A549 (cell line): ENCODE data around the gene VIPAS39. TPM values are rescaled to one million over a fixed set of nuclear protein-coding genes. Genes with fewer than 3 reads are reported as not detected.
A peak's percentile ranks its signal among the peaks of the same experiment; 100 is the strongest.

Experiments
- ATAC-seq, 2 experiments: fragments of 200-7000 bp in 1 of 2; fragments of >200 bp in 1 of 2; cut with Nextera tagmentation in 1 of 2; cut with Tn5 transposase in 1 of 2; 3 replicates each; pipeline versions ENCODE4 v1.8.0 to v1.9.1; 2018 to 2020; ENCODE audit warnings: mild to moderate bottlenecking in 1 of 2, moderate library complexity in 1 of 2
- CTCF ChIA-PET: fragments of 300-600 bp; sonication (Branson Sonifier 250); formaldehyde crosslinking; extraction: SDS; loops from one replicate; lab custom pipeline; 2021; ENCODE audit warnings: antibody characterized with exemption, inconsistent platforms; lab: Yijun Ruan, JAX
- POLR2A ChIA-PET: fragments of 350-600 bp; formaldehyde crosslinking; extraction: SDS; loops from one replicate; lab custom pipeline; 2021; ENCODE audit warnings: antibody characterized with exemption, inconsistent platforms; lab: Yijun Ruan, JAX
- DNase-seq, 2 experiments: peaks; one replicate each; pipeline versions ENCODE4 v3.0.0 to v3.0.0-alpha.2; 2011 to 2016; ENCODE audit warnings: low read depth in 1 of 2, low spot score in 1 of 2
- FAIRE-seq: peaks from 2 replicates; lab custom pipeline; 2011; peaks lifted over from hg19 to GRCh38; lab: Jason Lieb, UNC
- H3K27ac ChIP-seq, 2 experiments: fragments of >200 bp; sonication (Bioruptor Twin); formaldehyde crosslinking; 3 replicates each; pipeline ENCODE4 v1.5.1; 2016 to 2017
- H3K4me1 ChIP-seq: fragments of >200 bp; sonication (Bioruptor Twin); formaldehyde crosslinking; 3 replicates; pipeline ENCODE4 v1.6.1; 2016
- H3K4me2 ChIP-seq: fragments of >200 bp; sonication (Bioruptor Twin); formaldehyde crosslinking; 3 replicates; pipeline ENCODE4 v1.6.1; 2016
- H3K4me3 ChIP-seq: fragments of >200 bp; sonication (Bioruptor Twin); formaldehyde crosslinking; 3 replicates; pipeline ENCODE4 v1.5.1; 2016
- H3K9me3 ChIP-seq: fragments of >200 bp; sonication (Bioruptor Twin); formaldehyde crosslinking; 3 replicates; pipeline ENCODE4 v1.6.1; 2016
- BHLHE40 ChIP-seq: IDR thresholded peaks from 2 replicates; pipeline ENCODE4 v1.6.1; 2012; ENCODE audit warnings: low read depth, low read length, inconsistent platforms
- CEBPB ChIP-seq, 2 experiments: fragments of >200 bp in 1 of 2; sonication (Bioruptor Twin) in 1 of 2; formaldehyde crosslinking in 1 of 2; IDR thresholded peaks; 2 replicates each; pipeline ENCODE4 v1.6.1; 2012 to 2016
- EHMT2 ChIP-seq: fragments of 200-600 bp; sonication (generic); IDR thresholded peaks from 2 replicates; pipeline ENCODE4 v1.6.1; 2016; ENCODE audit warnings: antibody characterized with exemption, low read depth, mild to moderate bottlenecking, moderate library complexity
- ESRRA ChIP-seq: fragments of 150-350 bp; IDR thresholded peaks from 2 replicates; pipeline ENCODE4 v1.6.1; 2014; ENCODE audit warnings: mild to moderate bottlenecking, low read length, borderline replicate concordance
- HDAC2 ChIP-seq: fragments of 200-600 bp; sonication (generic); IDR thresholded peaks from 2 replicates; pipeline ENCODE4 v1.6.1; 2016
- HOXB13 ChIP-seq: fragments of 250-450 bp; sonication (Bioruptor Pico); IDR thresholded peaks from 2 replicates; pipeline ENCODE4 v1.5.0; 2020; ENCODE audit warnings: low read depth, mild to moderate bottlenecking, moderate library complexity
- HOXB5 ChIP-seq: fragments of 250-450 bp; sonication (Bioruptor Pico); IDR thresholded peaks from 2 replicates; pipeline ENCODE4 v1.5.0; 2020; ENCODE audit warnings: mild to moderate bottlenecking, moderate library complexity
- JUN ChIP-seq, 2 experiments: fragments of >200 bp; sonication (Bioruptor Twin); formaldehyde crosslinking; IDR thresholded peaks; 2 replicates in 1 of 2; 3 replicates in 1 of 2; pipeline ENCODE4 v1.6.1; 2016 to 2017
- MYC ChIP-seq: IDR thresholded peaks from 2 replicates; pipeline ENCODE4 v1.6.1; 2012; ENCODE audit warnings: mild to moderate bottlenecking, inconsistent platforms, low read length, improper control_type of control experiment, borderline replicate concordance
- NFE2L2 ChIP-seq: fragments of 150-350 bp; conservative IDR thresholded peaks from 2 replicates; pipeline ENCODE4 v1.6.1; 2014; ENCODE audit warnings: low read length
- POLR2A ChIP-seq: IDR thresholded peaks from 2 replicates; pipeline ENCODE4 v1.6.1; 2012; ENCODE audit warnings: mild to moderate bottlenecking, low read length
- RAD21 ChIP-seq, 2 experiments: fragments of >200 bp in 1 of 2; sonication (Bioruptor Twin) in 1 of 2; formaldehyde crosslinking in 1 of 2; IDR thresholded peaks in 1 of 2; conservative IDR thresholded peaks in 1 of 2; 2 replicates in 1 of 2; 3 replicates in 1 of 2; pipeline ENCODE4 v1.6.1; 2012 to 2018; ENCODE audit warnings: inconsistent platforms in 1 of 2
- SMC3 ChIP-seq: fragments of >200 bp; sonication (Bioruptor Twin); formaldehyde crosslinking; IDR thresholded peaks from 3 replicates; pipeline ENCODE4 v1.6.1; 2018; ENCODE audit warnings: inconsistent platforms
- ZNF302 ChIP-seq: fragments of 250-450 bp; sonication (Bioruptor Pico); IDR thresholded peaks from 2 replicates; pipeline ENCODE4 v1.9.0; 2021; ENCODE audit warnings: inconsistent platforms, mild to moderate bottlenecking, moderate library complexity
- WGBS: methylation state at CpG from one replicate; pipeline ENCODE4 v1.1.6; 2017; ENCODE audit errors: missing lambda C conversion rate; 5-methylcytosine and 5-hydroxymethylcytosine counted together
- polyA plus RNA-seq, 4 experiments: library from polyadenylated mRNA; depleted of rRNA in 3 of 4; stranded (reverse); fragments of >200 nt; fragmentation: RNase III in 1 of 4; extraction: RNeasy Plus Mini Kit Qiagen cat#74134 plus additional on column Dnase treatment in 1 of 4; gene quantifications; 2 replicates in 3 of 4; 3 replicates in 1 of 4; pipeline ENCODE4 v1.2.3, GENCODE V29; 2011 to 2017
- TF ChIP-seq, protein P1 (sequence below): IDR thresholded peaks from 2 replicates; pipeline ENCODE4 v1.6.1; 2012
- TF ChIP-seq, protein P2 (sequence below): fragments of 200-600 bp; sonication (generic); IDR thresholded peaks from 2 replicates; pipeline ENCODE4 v1.6.1; 2016; ENCODE audit warnings: antibody characterized with exemption, mild to moderate bottlenecking, moderate library complexity
- TF ChIP-seq, protein P3 (sequence below): fragments of 450-650 bp; IDR thresholded peaks from 2 replicates; pipeline ENCODE4 v1.6.1; 2014; ENCODE audit warnings: antibody characterized with exemption
- TF ChIP-seq, protein P4 (sequence below): fragments of >200 bp; sonication (Bioruptor Twin); formaldehyde crosslinking; IDR thresholded peaks from 3 replicates; pipeline ENCODE4 v1.5.1; 2016
- TF ChIP-seq, protein P5 (sequence below): fragments of >200 bp; sonication (Bioruptor Twin); formaldehyde crosslinking; IDR thresholded peaks from 3 replicates; pipeline ENCODE4 v1.6.1; 2016
- TF ChIP-seq, protein P6 (sequence below): fragments of 150-350 bp; IDR thresholded peaks from 2 replicates; pipeline ENCODE4 v1.6.1; 2014; ENCODE audit warnings: low read depth, mild to moderate bottlenecking, low read length

Gene VIPAS39
- polyA plus RNA-seq, 2 of the 4 experiments (the other 2 are of a cell fraction), result 14.9 to 35.8 TPM

DNA sequence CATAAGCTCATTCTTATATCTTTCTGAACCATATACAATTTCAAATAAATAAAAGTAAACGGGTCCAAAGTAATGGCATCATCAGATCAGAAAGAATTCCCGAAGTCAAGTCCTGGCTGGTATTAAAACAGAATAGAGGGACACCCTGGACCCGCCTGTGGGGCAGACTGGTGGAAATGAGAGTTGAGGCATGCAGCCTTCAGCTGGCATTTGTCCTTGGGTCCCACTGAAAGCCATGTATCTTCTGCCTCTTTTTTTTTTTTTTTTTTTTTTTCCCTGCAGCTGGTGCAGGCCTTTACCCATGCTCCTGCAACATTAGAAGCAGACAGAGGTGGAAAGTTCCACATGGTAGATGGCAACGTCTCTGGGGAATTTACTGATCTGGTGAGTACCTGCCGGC lies 10.4 kb upstream of the VIPAS39 start (continued):
- TF ChIP-seq, protein P1, sequence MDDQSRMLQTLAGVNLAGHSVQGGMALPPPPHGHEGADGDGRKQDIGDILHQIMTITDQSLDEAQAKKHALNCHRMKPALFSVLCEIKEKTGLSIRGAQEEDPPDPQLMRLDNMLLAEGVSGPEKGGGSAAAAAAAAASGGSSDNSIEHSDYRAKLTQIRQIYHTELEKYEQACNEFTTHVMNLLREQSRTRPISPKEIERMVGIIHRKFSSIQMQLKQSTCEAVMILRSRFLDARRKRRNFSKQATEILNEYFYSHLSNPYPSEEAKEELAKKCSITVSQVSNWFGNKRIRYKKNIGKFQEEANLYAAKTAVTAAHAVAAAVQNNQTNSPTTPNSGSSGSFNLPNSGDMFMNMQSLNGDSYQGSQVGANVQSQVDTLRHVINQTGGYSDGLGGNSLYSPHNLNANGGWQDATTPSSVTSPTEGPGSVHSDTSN, result no peak
- TF ChIP-seq HOXB13 (no peak), ESRRA (no peak), CEBPB (IDR thresholded peaks at IDR 0.05) (no peak)

DNA sequence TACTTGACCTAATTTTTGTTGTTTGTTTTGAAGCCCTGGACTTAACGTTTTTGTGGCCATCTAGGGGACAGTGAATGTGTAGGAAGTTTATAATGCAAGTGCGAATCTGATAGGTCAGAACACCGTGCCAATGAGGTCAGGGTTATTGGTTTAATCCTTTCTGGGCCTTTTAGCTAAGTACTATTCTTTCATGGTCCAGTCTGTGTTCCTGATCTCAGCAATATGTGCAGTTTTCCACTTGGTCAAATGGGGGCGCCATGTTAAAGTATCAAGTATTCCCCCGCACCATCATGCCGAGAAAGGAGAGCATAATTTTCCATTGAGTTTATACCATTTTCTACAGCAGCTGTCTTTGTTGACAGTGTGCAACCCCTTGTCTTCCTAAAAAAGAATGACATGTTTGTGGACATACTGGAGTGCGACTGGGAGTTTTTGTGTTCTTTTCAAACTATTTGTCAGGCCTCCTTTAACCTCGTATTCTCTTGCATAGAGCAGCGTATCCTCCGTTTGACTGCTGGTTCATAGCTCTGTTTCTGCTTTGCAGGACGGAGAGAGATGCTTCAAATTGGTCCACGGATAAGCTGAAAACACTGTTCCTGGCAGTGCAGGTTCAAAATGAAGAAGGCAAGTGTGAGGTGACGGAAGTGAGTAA lies 1.8 kb upstream of the VIPAS39 start:
- TF ChIP-seq, protein P2, sequence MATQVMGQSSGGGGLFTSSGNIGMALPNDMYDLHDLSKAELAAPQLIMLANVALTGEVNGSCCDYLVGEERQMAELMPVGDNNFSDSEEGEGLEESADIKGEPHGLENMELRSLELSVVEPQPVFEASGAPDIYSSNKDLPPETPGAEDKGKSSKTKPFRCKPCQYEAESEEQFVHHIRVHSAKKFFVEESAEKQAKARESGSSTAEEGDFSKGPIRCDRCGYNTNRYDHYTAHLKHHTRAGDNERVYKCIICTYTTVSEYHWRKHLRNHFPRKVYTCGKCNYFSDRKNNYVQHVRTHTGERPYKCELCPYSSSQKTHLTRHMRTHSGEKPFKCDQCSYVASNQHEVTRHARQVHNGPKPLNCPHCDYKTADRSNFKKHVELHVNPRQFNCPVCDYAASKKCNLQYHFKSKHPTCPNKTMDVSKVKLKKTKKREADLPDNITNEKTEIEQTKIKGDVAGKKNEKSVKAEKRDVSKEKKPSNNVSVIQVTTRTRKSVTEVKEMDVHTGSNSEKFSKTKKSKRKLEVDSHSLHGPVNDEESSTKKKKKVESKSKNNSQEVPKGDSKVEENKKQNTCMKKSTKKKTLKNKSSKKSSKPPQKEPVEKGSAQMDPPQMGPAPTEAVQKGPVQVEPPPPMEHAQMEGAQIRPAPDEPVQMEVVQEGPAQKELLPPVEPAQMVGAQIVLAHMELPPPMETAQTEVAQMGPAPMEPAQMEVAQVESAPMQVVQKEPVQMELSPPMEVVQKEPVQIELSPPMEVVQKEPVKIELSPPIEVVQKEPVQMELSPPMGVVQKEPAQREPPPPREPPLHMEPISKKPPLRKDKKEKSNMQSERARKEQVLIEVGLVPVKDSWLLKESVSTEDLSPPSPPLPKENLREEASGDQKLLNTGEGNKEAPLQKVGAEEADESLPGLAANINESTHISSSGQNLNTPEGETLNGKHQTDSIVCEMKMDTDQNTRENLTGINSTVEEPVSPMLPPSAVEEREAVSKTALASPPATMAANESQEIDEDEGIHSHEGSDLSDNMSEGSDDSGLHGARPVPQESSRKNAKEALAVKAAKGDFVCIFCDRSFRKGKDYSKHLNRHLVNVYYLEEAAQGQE, result no peak
- TF ChIP-seq POLR2A (no peak), JUN (IDR thresholded peaks at IDR 0.05) (no peak), HOXB5 (CRISPR knock-in tag) (no peak), HDAC2 (no peak), ZNF302 (CRISPR knock-in tag) (no peak), EHMT2 (no peak), BHLHE40 (no peak), ESRRA (no peak), RAD21 (conservative IDR thresholded peaks at IDR 0.05 in 1 of 2, IDR thresholded peaks at IDR 0.05 in 1 of 2) (peak; percentile 44 to 55; a peak in 3 of 5 replicates), SMC3 (peak; percentile 31; the same call in 1 of the 3 replicates), MYC (no peak), NFE2L2 (no peak)
- TF ChIP-seq, protein P3, sequence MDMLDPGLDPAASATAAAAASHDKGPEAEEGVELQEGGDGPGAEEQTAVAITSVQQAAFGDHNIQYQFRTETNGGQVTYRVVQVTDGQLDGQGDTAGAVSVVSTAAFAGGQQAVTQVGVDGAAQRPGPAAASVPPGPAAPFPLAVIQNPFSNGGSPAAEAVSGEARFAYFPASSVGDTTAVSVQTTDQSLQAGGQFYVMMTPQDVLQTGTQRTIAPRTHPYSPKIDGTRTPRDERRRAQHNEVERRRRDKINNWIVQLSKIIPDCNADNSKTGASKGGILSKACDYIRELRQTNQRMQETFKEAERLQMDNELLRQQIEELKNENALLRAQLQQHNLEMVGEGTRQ, result no peak
- TF ChIP-seq, protein P4, sequence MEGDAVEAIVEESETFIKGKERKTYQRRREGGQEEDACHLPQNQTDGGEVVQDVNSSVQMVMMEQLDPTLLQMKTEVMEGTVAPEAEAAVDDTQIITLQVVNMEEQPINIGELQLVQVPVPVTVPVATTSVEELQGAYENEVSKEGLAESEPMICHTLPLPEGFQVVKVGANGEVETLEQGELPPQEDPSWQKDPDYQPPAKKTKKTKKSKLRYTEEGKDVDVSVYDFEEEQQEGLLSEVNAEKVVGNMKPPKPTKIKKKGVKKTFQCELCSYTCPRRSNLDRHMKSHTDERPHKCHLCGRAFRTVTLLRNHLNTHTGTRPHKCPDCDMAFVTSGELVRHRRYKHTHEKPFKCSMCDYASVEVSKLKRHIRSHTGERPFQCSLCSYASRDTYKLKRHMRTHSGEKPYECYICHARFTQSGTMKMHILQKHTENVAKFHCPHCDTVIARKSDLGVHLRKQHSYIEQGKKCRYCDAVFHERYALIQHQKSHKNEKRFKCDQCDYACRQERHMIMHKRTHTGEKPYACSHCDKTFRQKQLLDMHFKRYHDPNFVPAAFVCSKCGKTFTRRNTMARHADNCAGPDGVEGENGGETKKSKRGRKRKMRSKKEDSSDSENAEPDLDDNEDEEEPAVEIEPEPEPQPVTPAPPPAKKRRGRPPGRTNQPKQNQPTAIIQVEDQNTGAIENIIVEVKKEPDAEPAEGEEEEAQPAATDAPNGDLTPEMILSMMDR, result peak; percentile 67
- TF ChIP-seq, protein P5, sequence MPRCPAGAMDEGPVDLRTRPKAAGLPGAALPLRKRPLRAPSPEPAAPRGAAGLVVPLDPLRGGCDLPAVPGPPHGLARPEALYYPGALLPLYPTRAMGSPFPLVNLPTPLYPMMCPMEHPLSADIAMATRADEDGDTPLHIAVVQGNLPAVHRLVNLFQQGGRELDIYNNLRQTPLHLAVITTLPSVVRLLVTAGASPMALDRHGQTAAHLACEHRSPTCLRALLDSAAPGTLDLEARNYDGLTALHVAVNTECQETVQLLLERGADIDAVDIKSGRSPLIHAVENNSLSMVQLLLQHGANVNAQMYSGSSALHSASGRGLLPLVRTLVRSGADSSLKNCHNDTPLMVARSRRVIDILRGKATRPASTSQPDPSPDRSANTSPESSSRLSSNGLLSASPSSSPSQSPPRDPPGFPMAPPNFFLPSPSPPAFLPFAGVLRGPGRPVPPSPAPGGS, result no peak
- TF ChIP-seq, protein P6, sequence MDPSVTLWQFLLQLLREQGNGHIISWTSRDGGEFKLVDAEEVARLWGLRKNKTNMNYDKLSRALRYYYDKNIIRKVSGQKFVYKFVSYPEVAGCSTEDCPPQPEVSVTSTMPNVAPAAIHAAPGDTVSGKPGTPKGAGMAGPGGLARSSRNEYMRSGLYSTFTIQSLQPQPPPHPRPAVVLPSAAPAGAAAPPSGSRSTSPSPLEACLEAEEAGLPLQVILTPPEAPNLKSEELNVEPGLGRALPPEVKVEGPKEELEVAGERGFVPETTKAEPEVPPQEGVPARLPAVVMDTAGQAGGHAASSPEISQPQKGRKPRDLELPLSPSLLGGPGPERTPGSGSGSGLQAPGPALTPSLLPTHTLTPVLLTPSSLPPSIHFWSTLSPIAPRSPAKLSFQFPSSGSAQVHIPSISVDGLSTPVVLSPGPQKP, result no peak
- CTCF ChIA-PET, result interaction anchor here (0.5 to 3.2 kb wide), 33 partner anchors 9 to 1480 kb away, joined by 3 to 34 read pairs (median 4); partner anchors contain the start of gene POMT2
- peaks cover 15% of the 10 kb centered on the region for H3K4me1 ChIP-seq
- no peak for FAIRE-seq
- peak overlapping the region; percentile 92 for H3K4me2 ChIP-seq
- 37% methylated on average over 13 of the region's 13 CpGs for WGBS
- peak in 1 of 2 experiments; percentile 10; a peak in 1 of 6 replicates for ATAC-seq
- peak; percentile 67 to 80 for DNase-seq
- no peaks in the 10 kb centered on the region for H3K9me3 ChIP-seq
- peak overlapping the region; percentile 89 to 95 for H3K27ac ChIP-seq
- H3K4me3 ChIP-seq, result peak overlapping the region; percentile 91
- POLR2A ChIA-PET, result interaction anchor here (0.6 kb wide), 1 partner anchor 430 kb away, joined by 5 read pairs; no protein-coding TSS in a partner anchor
